ENCODE data around the gene COX4I2. TPM values are rescaled to one million over a fixed set of nuclear protein-coding genes. Genes with fewer than 3 reads are reported as not detected.

Gene COX4I2
- total RNA-seq, 2 experiments from 2014 or later: not detected

GRCh38 chr20:31596831-31597480 is 40.8 kb upstream of the COX4I2 start:
- Histone ChIP-seq H4K20me1 (ENCODE audit: insufficient read depth, low read length) (no peaks in the 10 kb centered on the region), H3K4me3 (ENCODE audit: low read depth, low read length, poor library complexity, severe bottlenecking) (no peak overlapping the region), H3K9me2 (ENCODE audit: insufficient read depth, low read length) (no peaks in the 10 kb centered on the region), H3K79me2 (ENCODE audit: insufficient read depth, low read depth, low read length) (no peaks in the 10 kb centered on the region), H3K9me3 (ENCODE audit: low read length) (no peaks in the 10 kb centered on the region), H3K4me1 (ENCODE audit: insufficient read depth, low read length, poor library complexity, severe bottlenecking) (no peaks in the 10 kb centered on the region), H3K36me3 (ENCODE audit: insufficient read depth, low read length) (no peaks in the 10 kb centered on the region), H3K27ac (ENCODE audit: low read depth, low read length, poor library complexity, severe bottlenecking) (no peak overlapping the region), H3K4me2 (ENCODE audit: low read length) (no peak overlapping the region), H2AFZ (ENCODE audit: low read length) (no peak overlapping the region)
- TF ChIP-seq CTCF (conservative IDR thresholded peaks at IDR 0.05; ENCODE audit: low read length): no peak
- TF ChIP-seq EZH2phosphoT487 (IDR thresholded peaks at IDR 0.05; ENCODE audit: borderline replicate concordance, low read depth, low read length): no peak
- ChIA-PET POLR2A (interaction anchor here (0.6 kb wide), 1 partner anchor 9 kb away, joined by 3 read pairs; no protein-coding TSS in a partner anchor), CTCF (ENCODE audit: unreplicated experiment) (no interaction called here)
- BruUV-seq (replicated peaks): no TSS peak
- intact Hi-C loops (cut with micrococcal nuclease; ENCODE audit: unreplicated experiment): no loop called here
- DNase-seq (ENCODE audit: low spot score): no peak

DNA sequence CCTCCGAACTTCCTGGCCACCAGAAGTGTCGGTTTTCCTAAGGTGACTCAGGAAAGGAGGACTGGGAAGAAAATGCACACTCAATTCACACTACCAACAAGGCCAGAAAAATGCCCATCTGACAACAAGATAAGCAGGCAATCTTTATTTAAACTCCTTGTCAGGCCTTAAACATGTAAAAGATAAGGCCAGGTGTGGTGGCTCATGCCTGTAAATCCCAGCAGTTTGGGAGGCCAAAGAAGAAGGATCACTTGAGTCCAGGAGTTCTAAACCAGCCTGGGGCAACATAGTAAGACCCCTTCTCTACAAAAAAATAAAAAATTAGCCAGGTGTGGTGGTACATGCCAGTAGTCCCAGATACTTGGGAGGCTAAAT is 40.2 kb upstream of the COX4I2 start:
- TF ChIP-seq CTCF (conservative IDR thresholded peaks at IDR 0.05; ENCODE audit: low read length): no peak
- TF ChIP-seq EZH2phosphoT487 (IDR thresholded peaks at IDR 0.05; ENCODE audit: borderline replicate concordance, low read depth, low read length): no peak
- BruUV-seq (replicated peaks): no TSS peak
- POLR2A ChIA-PET: no interaction called here

DNA sequence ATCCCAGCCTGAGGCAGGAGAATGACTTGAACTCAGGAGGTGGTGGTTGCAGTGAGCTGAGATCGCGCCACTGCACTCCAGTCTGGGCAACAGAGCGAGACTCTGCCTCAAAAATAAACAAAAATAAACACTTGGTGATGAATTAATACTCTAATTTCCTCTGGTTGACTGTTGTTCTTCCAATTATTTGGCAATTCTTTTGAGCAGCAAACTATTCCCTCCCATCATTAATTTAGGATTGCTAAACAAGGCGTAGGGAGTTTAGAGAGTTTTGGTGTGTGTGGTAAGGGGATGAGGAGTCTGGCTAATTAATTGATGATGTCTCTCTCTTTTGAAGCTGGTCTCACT is 35.3 kb upstream of the COX4I2 start:
- intact Hi-C loops (cut with micrococcal nuclease; ENCODE audit: unreplicated experiment): no loop called here
- CTCF ChIA-PET (ENCODE audit: unreplicated experiment): interaction anchor here (0.7 kb wide), 1 partner anchor 33 kb away, joined by 4 read pairs; no protein-coding TSS in a partner anchor
- no peaks in the 10 kb centered on the region for H3K79me2 ChIP-seq (ENCODE audit: insufficient read depth, low read depth, low read length)
- no TSS peak for BruUV-seq (replicated peaks)
- TF ChIP-seq EZH2phosphoT487 (IDR thresholded peaks at IDR 0.05; ENCODE audit: borderline replicate concordance, low read depth, low read length) (no peak), CTCF (conservative IDR thresholded peaks at IDR 0.05; ENCODE audit: low read length) (no peak)
- H2AFZ ChIP-seq (ENCODE audit: low read length): no peak overlapping the region
- no peak overlapping the region for H3K27ac ChIP-seq (ENCODE audit: low read depth, low read length, poor library complexity, severe bottlenecking)
- no peaks in the 10 kb centered on the region for H3K36me3 ChIP-seq (ENCODE audit: insufficient read depth, low read length)
- no peak overlapping the region for H3K4me2 ChIP-seq (ENCODE audit: low read length)
- no peak for DNase-seq (ENCODE audit: low spot score)
- no peaks in the 10 kb centered on the region for H4K20me1 ChIP-seq (ENCODE audit: insufficient read depth, low read length)
- no peaks in the 10 kb centered on the region for H3K9me3 ChIP-seq (ENCODE audit: low read length)
- POLR2A ChIA-PET: interaction anchor here (1.5 kb wide), 1 partner anchor 29 kb away, joined by 6 read pairs; no protein-coding TSS in a partner anchor
- H3K9me2 ChIP-seq (ENCODE audit: insufficient read depth, low read length): no peaks in the 10 kb centered on the region
- no peak overlapping the region for H3K4me3 ChIP-seq (ENCODE audit: low read depth, low read length, poor library complexity, severe bottlenecking)
- H3K4me1 ChIP-seq (ENCODE audit: insufficient read depth, low read length, poor library complexity, severe bottlenecking): peaks cover 20% of the 10 kb centered on the region

More for the DNA sequence above, 40.2 kb upstream of the COX4I2 start:
- no peaks in the 10 kb centered on the region for H3K4me1 ChIP-seq (ENCODE audit: insufficient read depth, low read length, poor library complexity, severe bottlenecking)
- no peak overlapping the region for H3K4me2 ChIP-seq (ENCODE audit: low read length)
- H3K9me2 ChIP-seq (ENCODE audit: insufficient read depth, low read length): no peaks in the 10 kb centered on the region
- no peaks in the 10 kb centered on the region for H3K79me2 ChIP-seq (ENCODE audit: insufficient read depth, low read depth, low read length)
- H3K27ac ChIP-seq (ENCODE audit: low read depth, low read length, poor library complexity, severe bottlenecking): no peak overlapping the region
- DNase-seq (ENCODE audit: low spot score): no peak
- H4K20me1 ChIP-seq (ENCODE audit: insufficient read depth, low read length): no peaks in the 10 kb centered on the region
- CTCF ChIA-PET (ENCODE audit: unreplicated experiment): no interaction called here
- intact Hi-C loops (cut with micrococcal nuclease; ENCODE audit: unreplicated experiment): no loop called here
- H3K4me3 ChIP-seq (ENCODE audit: low read depth, low read length, poor library complexity, severe bottlenecking): no peak overlapping the region
- no peaks in the 10 kb centered on the region for H3K36me3 ChIP-seq (ENCODE audit: insufficient read depth, low read length)
- H2AFZ ChIP-seq (ENCODE audit: low read length): no peak overlapping the region
- H3K9me3 ChIP-seq (ENCODE audit: low read length): no peaks in the 10 kb centered on the region

Data from OCI-LY7 (cell line).